Breast epithelium (tissue), 3 donors: ENCODE measurements around the gene PMFBP1.

ENCODE experiments used
- POLR2AphosphoS5 ChIP-seq, 3 donors: sonication (generic); formaldehyde crosslinking; IDR thresholded peaks; one replicate each; pipeline ENCODE4 v1.6.1; 2017; ENCODE audit warnings: antibody characterized with exemption in 3 of 3
- TF ChIP-seq, protein P1 (sequence below), 3 donors: fragments of 450-650 bp; IDR thresholded peaks; one replicate each; pipeline ENCODE4 v1.5.1; 2016 to 2017; ENCODE audit warnings: antibody characterized with exemption in 3 of 3, mild to moderate bottlenecking in 3 of 3, moderate library complexity in 3 of 3

- TF ChIP-seq POLR2AphosphoS5 (IDR thresholded peaks at IDR 0.05) = no peak
- TF ChIP-seq, protein P1, sequence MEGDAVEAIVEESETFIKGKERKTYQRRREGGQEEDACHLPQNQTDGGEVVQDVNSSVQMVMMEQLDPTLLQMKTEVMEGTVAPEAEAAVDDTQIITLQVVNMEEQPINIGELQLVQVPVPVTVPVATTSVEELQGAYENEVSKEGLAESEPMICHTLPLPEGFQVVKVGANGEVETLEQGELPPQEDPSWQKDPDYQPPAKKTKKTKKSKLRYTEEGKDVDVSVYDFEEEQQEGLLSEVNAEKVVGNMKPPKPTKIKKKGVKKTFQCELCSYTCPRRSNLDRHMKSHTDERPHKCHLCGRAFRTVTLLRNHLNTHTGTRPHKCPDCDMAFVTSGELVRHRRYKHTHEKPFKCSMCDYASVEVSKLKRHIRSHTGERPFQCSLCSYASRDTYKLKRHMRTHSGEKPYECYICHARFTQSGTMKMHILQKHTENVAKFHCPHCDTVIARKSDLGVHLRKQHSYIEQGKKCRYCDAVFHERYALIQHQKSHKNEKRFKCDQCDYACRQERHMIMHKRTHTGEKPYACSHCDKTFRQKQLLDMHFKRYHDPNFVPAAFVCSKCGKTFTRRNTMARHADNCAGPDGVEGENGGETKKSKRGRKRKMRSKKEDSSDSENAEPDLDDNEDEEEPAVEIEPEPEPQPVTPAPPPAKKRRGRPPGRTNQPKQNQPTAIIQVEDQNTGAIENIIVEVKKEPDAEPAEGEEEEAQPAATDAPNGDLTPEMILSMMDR (IDR thresholded peaks at IDR 0.05) = no peak
Measured at GRCh38 chr16:72162105-72162692, 9.8 kb downstream of the PMFBP1 start.
